ENCODE data around the gene RHCE.
"Not testable (repeated sequence)": the region's sequence is repeated elsewhere in the genome, so short reads cannot be mapped to it uniquely, and the experiment has no call there.

The RHCE gene

GRCh38 chr1:25349606-25350005, 71.0 kb downstream of the RHCE start:
- DNase-seq (ENCODE audit: low read depth in 4 of 4, low spot score in 1 of 4), result no peak

GRCh38 chr1:25347556-25347955, 73.1 kb downstream of the RHCE start:
- DNase-seq (ENCODE audit: low read depth in 4 of 4, low spot score in 1 of 4), result no peak

DNA sequence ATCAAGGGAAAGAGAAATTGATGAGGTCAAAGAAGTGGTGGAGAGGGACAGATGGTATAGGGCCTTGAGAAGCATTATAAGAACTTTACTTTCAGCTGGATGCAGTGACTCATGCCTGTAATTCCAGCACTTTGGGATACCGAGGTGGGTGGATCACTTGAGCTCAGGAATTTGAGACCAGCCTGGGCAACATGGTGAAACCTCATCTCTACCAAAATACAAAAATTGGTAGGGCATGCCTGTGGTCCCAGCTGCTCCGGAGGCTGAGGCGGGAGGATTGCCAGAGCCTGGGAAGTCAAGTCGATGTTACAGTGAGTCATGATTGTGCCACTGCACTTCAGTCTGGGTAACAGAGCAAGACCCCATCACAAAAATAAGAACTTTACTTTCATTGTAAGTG, 76.8 kb downstream of the RHCE start:
- DNase-seq (ENCODE audit: low read depth in 4 of 4, low spot score in 1 of 4), result no peak

- no peak for DNase-seq (ENCODE audit: low read depth in 4 of 4, low spot score in 1 of 4)
Observed at GRCh38 chr1:25342846-25343245, 77.8 kb downstream of the RHCE start.

- DNase-seq (ENCODE audit: low read depth in 4 of 4, low spot score in 1 of 4), result no peak
Observed at GRCh38 chr1:25341746-25342145, 78.9 kb downstream of the RHCE start.

DNA sequence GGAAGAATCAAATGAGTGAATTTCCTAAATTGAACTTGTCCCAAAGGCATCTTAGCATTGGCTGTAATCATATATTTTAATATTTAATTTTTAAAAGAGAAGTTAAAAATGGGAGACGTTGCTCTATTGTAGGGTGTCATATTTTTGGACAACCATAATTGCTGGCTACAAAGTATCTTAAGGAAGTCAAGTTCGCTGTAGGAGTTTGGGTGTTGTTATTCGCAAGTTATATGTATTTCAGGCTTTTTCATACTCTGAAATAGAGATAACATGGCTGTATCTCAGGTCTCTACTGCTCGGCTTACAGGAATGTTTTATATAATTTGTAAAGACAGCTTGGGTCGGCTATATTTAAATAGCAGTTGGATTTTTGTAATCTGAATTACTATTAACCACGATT, 81.6 kb downstream of the RHCE start:
- no peak for DNase-seq (ENCODE audit: low read depth in 4 of 4, low spot score in 1 of 4)

- DNase-seq (ENCODE audit: low read depth in 4 of 4, low spot score in 1 of 4), result peak; percentile 62 to 81 (median 76)
Observed at GRCh38 chr1:25338188-25338981, 82.2 kb downstream of the RHCE start, which contains the start of gene TMEM50A. Gene TMEM50A, plus strand, starts transcription at chr1:25338334. Its CDS starts 2,153 bp downstream, at chr1:25340487.

DNA sequence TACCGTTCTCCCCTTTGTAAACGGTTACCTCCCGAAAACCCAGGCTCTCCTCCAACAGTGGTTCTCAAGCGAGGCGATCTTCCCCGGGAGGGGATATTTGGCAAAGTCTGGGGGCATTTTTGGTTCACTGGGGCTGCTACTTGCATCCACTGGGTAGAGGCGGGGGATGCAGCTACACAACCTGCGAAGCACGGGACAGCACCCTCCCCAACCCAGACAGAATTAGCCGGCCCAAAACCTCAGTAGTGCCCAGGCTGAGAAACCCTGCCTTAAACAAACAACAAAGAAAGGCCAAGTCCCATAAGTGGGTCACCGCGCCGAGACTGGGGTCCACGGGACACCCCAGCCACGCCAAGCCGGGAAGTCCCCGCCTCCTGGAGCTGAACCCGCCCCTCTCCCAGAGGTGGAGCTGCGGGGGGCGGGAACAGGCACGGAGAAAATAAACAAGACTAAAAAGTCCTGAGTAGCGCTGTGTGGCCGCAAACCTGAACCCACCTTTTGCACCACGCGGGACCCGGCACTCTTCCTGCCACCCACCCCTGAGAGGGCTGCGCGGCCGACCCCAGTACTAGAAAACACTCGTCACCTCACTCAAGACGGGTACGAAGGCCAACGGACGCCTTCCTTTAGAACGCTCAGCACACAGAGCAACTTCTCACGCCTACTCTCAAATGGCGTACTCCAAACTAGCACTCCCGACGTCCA, 83.0 kb downstream of the RHCE start:
- peak in 1 of 4 experiments; percentile 4 for DNase-seq (ENCODE audit: low read depth in 4 of 4, low spot score in 1 of 4)

GRCh38 chr1:25336922-25337354, 83.7 kb downstream of the RHCE start:
- DNase-seq (ENCODE audit: low read depth in 4 of 4, low spot score in 1 of 4), result not testable (repeated sequence)

DNA sequence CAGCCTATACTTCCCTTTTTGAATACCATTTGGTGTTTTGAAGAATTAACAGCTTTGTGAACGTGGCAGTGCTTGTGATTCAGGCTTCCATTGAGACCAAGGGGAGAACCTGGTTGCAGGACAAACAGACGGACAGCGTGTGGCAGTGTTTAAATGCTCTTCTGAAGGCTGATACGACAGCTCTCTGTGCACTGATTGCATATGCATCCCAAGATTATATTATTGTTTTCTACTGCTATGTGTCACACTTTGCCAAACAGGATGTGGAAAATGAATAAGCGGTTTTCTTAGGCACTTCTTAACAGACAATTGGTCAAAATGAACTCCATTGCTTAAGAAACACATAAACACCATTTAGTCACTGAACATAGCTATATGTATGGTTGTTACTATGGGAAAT, 90.7 kb downstream of the RHCE start:
- DNase-seq (ENCODE audit: low read depth in 4 of 4, low spot score in 1 of 4), result not testable (repeated sequence)

- DNase-seq (ENCODE audit: low read depth in 4 of 4, low spot score in 1 of 4), result not testable (repeated sequence)
Observed at GRCh38 chr1:25329336-25329735, 91.3 kb downstream of the RHCE start.

- DNase-seq (ENCODE audit: low read depth in 4 of 4, low spot score in 1 of 4), result not testable (repeated sequence)
Observed at GRCh38 chr1:25328791-25329185, 91.8 kb downstream of the RHCE start.

GRCh38 chr1:25327864-25328790, 92.5 kb downstream of the RHCE start:
- not testable (repeated sequence) for DNase-seq (ENCODE audit: low read depth in 4 of 4, low spot score in 1 of 4)

DNA sequence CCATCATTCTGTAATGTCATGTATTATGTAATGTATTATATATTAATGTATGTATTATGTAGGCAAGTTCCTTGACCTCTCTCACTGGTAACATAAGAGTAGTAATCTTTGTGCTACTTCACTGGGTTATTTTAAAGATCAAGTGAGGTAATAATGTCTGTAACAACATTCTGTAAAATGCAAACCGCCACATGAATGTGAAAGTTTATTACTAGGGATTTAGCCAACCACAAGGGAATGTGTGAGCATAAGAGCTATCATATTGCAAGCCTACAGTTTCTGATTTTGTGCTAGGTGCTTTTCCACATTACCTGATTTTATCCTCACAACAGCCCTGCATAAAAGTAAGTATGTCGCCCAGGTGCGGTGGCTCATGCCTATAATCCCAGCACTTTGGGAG, 96.2 kb downstream of the RHCE start:
- not testable (repeated sequence) for DNase-seq (ENCODE audit: low read depth in 4 of 4, low spot score in 1 of 4)

DNA sequence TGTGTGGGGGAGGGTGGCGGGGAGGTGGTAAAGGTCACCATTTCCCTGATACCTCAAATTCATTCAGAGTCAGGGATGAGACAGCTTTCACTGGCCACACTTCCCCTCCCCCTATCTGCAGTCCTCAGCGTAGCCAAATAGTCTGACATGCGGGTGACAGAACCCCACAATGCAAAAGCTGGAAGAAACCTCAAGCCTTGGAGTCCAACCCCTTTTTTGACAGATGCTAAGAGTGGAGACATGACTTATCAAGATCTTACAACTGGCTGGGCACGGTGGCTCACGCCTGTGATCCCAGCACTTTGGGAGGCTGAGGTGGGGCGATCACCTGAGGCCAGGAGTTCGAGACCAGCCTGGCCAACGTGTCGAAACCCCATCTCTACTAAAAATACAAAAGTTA, 98.5 kb downstream of the RHCE start:
- DNase-seq (ENCODE audit: low read depth in 4 of 4, low spot score in 1 of 4), result not testable (repeated sequence)

DNA sequence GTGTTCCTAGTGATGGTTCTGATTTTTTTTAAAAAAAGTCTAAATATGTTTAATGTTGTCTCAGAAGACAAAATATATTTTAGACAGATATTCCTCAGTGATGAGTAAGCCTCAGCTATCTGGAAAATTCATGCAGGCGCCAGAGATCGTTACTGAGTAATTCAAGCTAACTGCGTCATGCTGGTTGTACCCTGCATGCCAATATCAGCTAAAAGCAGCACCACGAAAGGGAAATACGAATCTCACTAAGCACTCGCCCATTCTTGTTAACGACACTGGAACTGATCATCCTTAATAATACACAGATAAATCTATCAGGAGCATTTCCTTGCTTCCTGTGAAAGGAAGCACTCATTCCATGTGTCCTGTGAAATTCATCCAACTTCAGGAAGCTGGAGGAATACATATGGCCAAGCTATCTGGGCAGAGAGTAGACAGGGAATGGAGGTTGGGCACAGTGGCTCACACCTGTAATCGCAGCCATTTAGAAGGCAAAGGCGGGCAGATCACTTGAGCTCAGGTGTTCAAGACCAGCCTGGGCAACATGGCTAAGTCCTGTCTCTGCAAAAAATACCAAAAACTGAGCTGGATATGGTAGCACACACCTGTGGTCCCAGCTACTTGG, 100.2 kb downstream of the RHCE start:
- DNase-seq (ENCODE audit: low read depth in 4 of 4, low spot score in 1 of 4), result not testable (repeated sequence)

DNA sequence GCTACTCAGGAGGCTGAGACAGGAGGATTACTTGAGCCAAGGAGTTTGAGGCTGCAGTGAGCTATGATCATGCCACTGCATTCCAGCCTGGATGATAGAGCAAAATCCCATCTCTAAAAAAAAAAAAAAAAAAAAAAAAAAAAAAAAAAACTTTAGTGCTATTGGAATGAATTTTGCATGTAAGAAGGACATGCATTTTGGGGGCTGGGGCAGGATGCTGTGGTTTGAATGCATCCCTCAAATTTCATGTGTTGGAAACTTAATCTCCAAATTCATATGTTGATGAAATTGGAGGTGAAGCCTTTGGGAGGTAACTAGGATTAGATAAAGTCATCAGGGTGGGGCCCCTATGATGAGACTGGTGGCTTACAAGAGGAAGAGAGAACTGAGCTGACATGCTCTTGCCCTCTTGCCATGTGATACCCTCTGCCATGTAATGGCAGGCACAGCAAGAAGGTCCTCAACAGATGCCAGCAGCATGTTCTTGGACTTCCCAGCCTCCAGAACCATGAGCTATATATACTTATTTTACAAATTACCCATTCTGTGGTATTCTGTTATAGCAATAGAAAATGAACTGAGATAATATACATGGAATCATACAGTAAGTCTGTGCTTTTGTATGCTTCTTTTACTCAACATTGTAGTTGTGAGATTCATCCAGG, 107.7 kb downstream of the RHCE start:
- not testable (repeated sequence) for DNase-seq (ENCODE audit: low read depth in 4 of 4, low spot score in 1 of 4)
